Thyroid gland (tissue), 4 donors: Measurements from ENCODE around the gene HK1. TPM values are rescaled to one million over a fixed set of nuclear protein-coding genes. Genes with fewer than 3 reads are reported as not detected.

Experiments used
- DNase-seq, 2 donors: peaks; one replicate each; pipeline ENCODE4 v3.0.0-alpha.2; 2019
- H3K27ac ChIP-seq, 3 donors: fragments of 200-600 bp; sonication (generic); 1 replicate in 2 of 3; 2 replicates in 1 of 3; pipeline ENCODE4 v1.5.1; 2016 to 2019; ENCODE audit warnings: mild to moderate bottlenecking in 1 of 3, moderate library complexity in 1 of 3
- H3K27me3 ChIP-seq: fragments of 200-600 bp; sonication (generic); one replicate; pipeline ENCODE4 v1.5.1; 2019
- H3K36me3 ChIP-seq, 2 donors: fragments of 200-600 bp; sonication (generic); one replicate each; pipeline ENCODE4 v1.5.1; 2016 to 2019
- H3K4me1 ChIP-seq, 2 donors: fragments of 200-600 bp; sonication (generic); one replicate each; pipeline ENCODE4 v1.5.1; 2017 to 2019
- H3K4me3 ChIP-seq, 3 donors: fragments of 200-600 bp; sonication (generic); replicated peaks in 1 of 3; 1 replicate in 2 of 3; 2 replicates in 1 of 3; pipeline ENCODE4 v1.5.1; 2016; ENCODE audit warnings: mild to moderate bottlenecking in 1 of 3
- H3K9me3 ChIP-seq: fragments of 200-600 bp; sonication (generic); one replicate; pipeline ENCODE4 v1.5.1; 2017
- CTCF ChIP-seq, 6 experiments: fragments of 200-600 bp in 3 of 6; fragments of 450-650 bp in 3 of 6; sonication (generic) in 3 of 6; IDR thresholded peaks; one replicate each; pipeline ENCODE4 v1.5.1; 2016 to 2019; ENCODE audit warnings: antibody characterized with exemption in 6 of 6, mild to moderate bottlenecking in 2 of 6, inconsistent platforms in 1 of 6, moderate library complexity in 1 of 6
- POLR2A ChIP-seq, 2 donors: fragments of 450-650 bp; IDR thresholded peaks; one replicate each; pipeline ENCODE4 v1.6.1; 2017; ENCODE audit warnings: antibody characterized with exemption in 2 of 2, mild to moderate bottlenecking in 2 of 2, moderate library complexity in 1 of 2
- WGBS, 2 donors: methylation state at CpG; one replicate each; pipeline ENCODE4 v1.1.5; 2017; 5-methylcytosine and 5-hydroxymethylcytosine counted together
- intact Hi-C: fragments of 100-400 bp; cut with DNase I; formaldehyde crosslinking; loops from one replicate; pipeline ENCODE4 v1.15.1; 2023
- total RNA-seq, 4 donors: library from RNA; depleted of rRNA; stranded (reverse); fragments of >200 nt; gene quantifications; one replicate each; pipeline ENCODE4 v1.2.3, GENCODE V29; 2016

The HK1 gene
- total RNA-seq, 4 donors from 2014 or later, result 106 to 231 (median 189) TPM

- WGBS, 2 donors, result 47 to 50% methylated on average over 9 to 10 of the region's 10 CpGs
- TF ChIP-seq CTCF (IDR thresholded peaks at IDR 0.05) (no peak), POLR2A (IDR thresholded peaks at IDR 0.05) (no peak)
- no peak for DNase-seq
- H3K9me3 ChIP-seq, result no peaks in the 10 kb centered on the region
- H3K4me3 ChIP-seq, result no peak overlapping the region
- no peaks in the 10 kb centered on the region for H3K36me3 ChIP-seq
- no peaks in the 10 kb centered on the region for H3K27me3 ChIP-seq
- peak overlapping the region in 1 of 3 donors; percentile 38 for H3K27ac ChIP-seq
- H3K4me1 ChIP-seq, result peaks cover 0 to 16% of the 10 kb centered on the region in 2 donors
- intact Hi-C loops, result no loop called here
These were observed 160.4 kb downstream of the HK1 start for GRCh38 chr10:69438536-69439349.

GRCh38 chr10:69439350-69439739 is 161.0 kb downstream of the HK1 start:
- H3K4me1 ChIP-seq, result peaks cover 0 to 16% of the 10 kb centered on the region in 2 donors
- peak in 1 of 2 donors; percentile 39 for DNase-seq
- no peaks in the 10 kb centered on the region for H3K9me3 ChIP-seq
- no peak for TF ChIP-seq CTCF (IDR thresholded peaks at IDR 0.05)
- no peak for TF ChIP-seq POLR2A (IDR thresholded peaks at IDR 0.05)
- 50 to 54% methylated on average over 5 of the region's 5 CpGs for WGBS, 2 donors
- no peaks in the 10 kb centered on the region for H3K36me3 ChIP-seq
- no peak overlapping the region for H3K27ac ChIP-seq
- H3K27me3 ChIP-seq, result no peaks in the 10 kb centered on the region
- intact Hi-C loops, result no loop called here
- H3K4me3 ChIP-seq, result no peak overlapping the region

- no peak overlapping the region for H3K27ac ChIP-seq
- intact Hi-C loops, result no loop called here
These were observed 161.7 kb downstream of the HK1 start for GRCh38 chr10:69439813-69440506.

GRCh38 chr10:69443354-69443753 is 165.1 kb downstream of the HK1 start:
- Histone ChIP-seq H3K4me1 (peaks cover 0 to 16% of the 10 kb centered on the region in 2 donors), H3K9me3 (no peaks in the 10 kb centered on the region), H3K36me3 (no peaks in the 10 kb centered on the region), H3K27ac (no peak overlapping the region), H3K4me3 (no peak overlapping the region), H3K27me3 (no peaks in the 10 kb centered on the region)
- TF ChIP-seq CTCF (IDR thresholded peaks at IDR 0.05) (no peak), POLR2A (IDR thresholded peaks at IDR 0.05) (no peak)
- intact Hi-C loops, result no loop called here
- no peak for DNase-seq
- 81 to 82% methylated on average over 1 of the region's 1 CpG for whole genome bisulfite sequencing, 2 donors

More at GRCh38 chr10:69439813-69440506, 161.7 kb downstream of the HK1 start:
- peaks cover 0 to 16% of the 10 kb centered on the region in 2 donors for H3K4me1 ChIP-seq
- DNase-seq, result peak; percentile 21 to 33
- 48 to 56% methylated on average over 5 of the region's 5 CpGs for WGBS, 2 donors
- no peaks in the 10 kb centered on the region for H3K27me3 ChIP-seq
- TF ChIP-seq POLR2A (IDR thresholded peaks at IDR 0.05) (no peak), CTCF (IDR thresholded peaks at IDR 0.05) (no peak)
- no peak overlapping the region for H3K4me3 ChIP-seq
- H3K9me3 ChIP-seq, result no peaks in the 10 kb centered on the region
- H3K36me3 ChIP-seq, result no peaks in the 10 kb centered on the region

- no peaks in the 10 kb centered on the region for H3K36me3 ChIP-seq
- intact Hi-C loops, result no loop called here
- no peak for TF ChIP-seq POLR2A (IDR thresholded peaks at IDR 0.05)
- no peak for TF ChIP-seq CTCF (IDR thresholded peaks at IDR 0.05)
- 83 to 84% methylated on average over 4 of the region's 4 CpGs for WGBS, 2 donors
- no peaks in the 10 kb centered on the region for H3K27me3 ChIP-seq
- H3K9me3 ChIP-seq, result no peaks in the 10 kb centered on the region
- H3K4me3 ChIP-seq, result no peak overlapping the region
- H3K4me1 ChIP-seq, result peaks cover 0 to 6% of the 10 kb centered on the region in 2 donors
- no peak overlapping the region for H3K27ac ChIP-seq
- DNase-seq, result no peak
These were observed 166.7 kb downstream of the HK1 start for GRCh38 chr10:69445041-69445440.
